Lung microvascular endothelial cell (primary cell): ENCODE data around the gene SLC17A7. TPM values are rescaled to one million over a fixed set of nuclear protein-coding genes. Genes with fewer than 3 reads are reported as not detected.
A peak's percentile ranks its signal among the peaks of the same experiment; 100 is the strongest.
"Not testable (repeated sequence)": the region's sequence is repeated elsewhere in the genome, so short reads cannot be mapped to it uniquely, and the experiment has no call there.

Experiments used
- DNase-seq, 2 donors: peaks; one replicate each; pipeline versions ENCODE4 v3.0.0 to v3.0.0-alpha.2; 2010; ENCODE audit warnings: low read depth in 2 of 2
- total RNA-seq: library from RNA; depleted of rRNA; stranded (reverse); fragments of >200 nt; gene quantifications from 2 replicates; pipeline ENCODE4 v1.2.1, GENCODE V29; 2014

The SLC17A7 gene
- total RNA-seq, 1 donor from 2014 or later: 0.20 TPM

GRCh38 chr19:49469828-49470614 lies 28.7 kb upstream of the SLC17A7 start:
- DNase-seq: no peak

- no peak for DNase-seq
Measured at GRCh38 chr19:49468746-49469447, 27.6 kb upstream of the SLC17A7 start.

- DNase-seq: no peak
Measured at GRCh38 chr19:49468199-49468598, 26.9 kb upstream of the SLC17A7 start.

GRCh38 chr19:49465371-49465770 lies 24.0 kb upstream of the SLC17A7 start:
- no peak for DNase-seq

DNA sequence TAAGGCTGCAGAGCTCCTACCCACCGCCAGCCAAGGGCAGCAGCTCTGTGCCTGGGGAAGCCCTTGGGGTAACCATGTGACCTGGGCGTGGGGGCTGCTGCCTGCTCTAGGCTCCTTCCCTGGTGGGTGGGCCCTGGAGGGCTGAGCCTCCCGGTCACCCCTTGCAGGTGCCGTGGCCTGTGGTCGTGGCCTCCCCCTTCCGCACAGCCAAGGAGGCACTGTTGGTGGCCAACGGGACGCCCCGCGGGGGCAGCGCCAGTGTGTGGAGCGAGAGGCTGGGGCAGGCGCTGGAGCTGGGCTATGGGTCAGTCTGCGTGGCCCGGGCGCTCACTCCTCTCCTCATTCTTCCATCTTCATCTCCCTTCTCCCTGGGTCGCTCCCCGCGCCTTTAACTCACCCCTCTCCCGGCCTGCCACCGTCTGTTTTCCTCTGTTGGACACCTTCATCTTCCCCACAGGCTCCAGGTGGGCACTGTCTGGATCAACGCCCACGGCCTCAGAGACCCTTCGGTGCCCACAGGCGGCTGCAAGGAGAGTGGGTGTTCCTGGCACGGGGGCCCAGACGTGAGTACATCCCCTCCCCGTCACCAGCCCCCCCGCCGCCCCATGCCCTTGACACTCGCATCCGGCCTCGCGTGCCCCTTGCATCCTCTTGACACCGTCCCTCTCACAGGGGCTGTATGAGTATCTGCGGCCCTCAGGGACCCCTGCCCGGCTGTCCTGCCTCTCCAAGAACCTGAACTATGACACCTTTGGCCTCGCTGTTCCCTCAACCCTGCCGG lies 22.8 kb upstream of the SLC17A7 start:
- DNase-seq: no peak

DNA sequence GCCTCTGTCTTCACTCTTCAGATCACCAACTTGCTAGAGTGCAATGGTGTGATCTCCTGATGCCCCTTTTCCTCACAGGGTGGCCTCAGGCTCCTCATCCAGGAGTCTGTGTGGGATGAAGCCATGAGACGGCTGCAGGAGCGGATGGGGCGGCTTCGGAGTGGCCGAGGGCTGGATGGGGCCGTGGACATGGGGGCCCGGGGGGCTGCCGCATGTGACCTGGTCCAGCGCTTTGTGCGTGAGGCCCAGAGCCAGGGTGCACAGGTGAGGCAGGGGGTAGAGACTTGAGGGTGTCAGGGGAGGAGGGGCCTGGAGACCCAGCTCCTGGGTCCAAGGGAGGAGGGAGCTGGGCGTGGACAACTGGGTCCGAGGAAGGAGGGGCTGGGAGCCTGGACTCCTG lies 21.2 kb upstream of the SLC17A7 start:
- DNase-seq: no peak

GRCh38 chr19:49461656-49462055 lies 20.3 kb upstream of the SLC17A7 start:
- DNase-seq: no peak

DNA sequence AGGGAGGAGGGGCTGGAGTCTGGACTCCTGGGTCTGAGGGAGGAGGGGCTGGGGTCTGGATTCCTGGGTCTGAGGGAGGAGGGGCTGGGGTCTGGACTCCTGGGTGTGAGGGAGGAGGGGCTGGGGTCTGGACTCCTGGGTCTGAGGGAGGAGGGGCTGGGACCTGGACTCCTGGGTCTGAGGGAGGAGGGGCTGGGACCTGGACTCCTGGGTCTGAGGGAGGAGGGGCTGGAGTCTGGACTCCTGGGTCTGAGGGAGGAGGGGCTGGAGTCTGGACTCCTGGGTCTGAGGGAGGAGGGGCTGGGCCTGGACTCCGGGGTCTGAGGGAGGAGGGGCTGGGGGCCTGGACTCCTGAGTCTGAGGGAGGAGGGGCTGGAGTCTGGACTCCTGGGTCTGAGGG lies 19.8 kb upstream of the SLC17A7 start:
- DNase-seq: not testable (repeated sequence)

GRCh38 chr19:49459388-49459787 lies 18.1 kb upstream of the SLC17A7 start:
- DNase-seq: no peak

DNA sequence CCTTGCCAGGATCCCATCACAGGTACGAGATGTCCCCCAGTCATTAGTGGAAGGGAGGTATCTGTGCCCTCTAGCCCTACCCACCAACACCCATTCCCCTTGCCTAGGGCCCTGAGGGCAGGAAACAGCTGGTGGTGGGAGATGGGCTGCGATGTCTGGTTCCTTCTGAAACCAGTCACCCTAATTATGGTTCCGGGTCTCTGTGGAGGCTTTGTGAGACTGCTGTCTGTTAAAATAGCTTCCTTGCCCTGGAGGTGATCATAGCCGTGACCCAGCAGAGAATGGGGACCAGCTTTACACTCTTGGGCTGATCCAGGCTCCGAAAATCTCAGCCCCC lies 17.2 kb upstream of the SLC17A7 start:
- no peak for DNase-seq

GRCh38 chr19:49456326-49456725 lies 15.0 kb upstream of the SLC17A7 start:
- DNase-seq: no peak

GRCh38 chr19:49455773-49456172 lies 14.4 kb upstream of the SLC17A7 start:
- DNase-seq: peak in 1 of 2 donors; percentile 18

DNA sequence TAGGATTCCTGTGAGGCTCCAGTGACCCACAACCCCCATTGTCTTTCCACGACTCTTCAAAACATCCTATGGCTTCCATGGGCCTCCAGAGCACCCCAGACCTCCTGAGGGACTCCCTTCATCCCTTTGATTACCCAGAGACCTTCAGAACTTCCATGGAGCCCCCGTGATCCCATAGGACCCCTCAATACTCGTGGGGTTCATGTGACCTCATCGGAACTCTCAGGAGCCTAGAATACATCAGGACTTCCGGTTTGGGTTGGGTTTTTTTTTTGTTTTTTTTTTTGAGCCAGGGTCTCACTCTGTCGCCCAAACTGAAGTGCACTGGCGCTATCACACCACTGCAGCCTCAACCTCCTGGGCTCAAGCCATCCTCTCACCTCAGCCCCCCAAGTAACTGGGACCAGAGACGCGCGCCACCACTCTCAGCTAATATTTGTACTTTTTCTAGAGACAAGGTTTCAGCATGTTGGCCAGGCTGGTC lies 12.5 kb upstream of the SLC17A7 start:
- no peak for DNase-seq

DNA sequence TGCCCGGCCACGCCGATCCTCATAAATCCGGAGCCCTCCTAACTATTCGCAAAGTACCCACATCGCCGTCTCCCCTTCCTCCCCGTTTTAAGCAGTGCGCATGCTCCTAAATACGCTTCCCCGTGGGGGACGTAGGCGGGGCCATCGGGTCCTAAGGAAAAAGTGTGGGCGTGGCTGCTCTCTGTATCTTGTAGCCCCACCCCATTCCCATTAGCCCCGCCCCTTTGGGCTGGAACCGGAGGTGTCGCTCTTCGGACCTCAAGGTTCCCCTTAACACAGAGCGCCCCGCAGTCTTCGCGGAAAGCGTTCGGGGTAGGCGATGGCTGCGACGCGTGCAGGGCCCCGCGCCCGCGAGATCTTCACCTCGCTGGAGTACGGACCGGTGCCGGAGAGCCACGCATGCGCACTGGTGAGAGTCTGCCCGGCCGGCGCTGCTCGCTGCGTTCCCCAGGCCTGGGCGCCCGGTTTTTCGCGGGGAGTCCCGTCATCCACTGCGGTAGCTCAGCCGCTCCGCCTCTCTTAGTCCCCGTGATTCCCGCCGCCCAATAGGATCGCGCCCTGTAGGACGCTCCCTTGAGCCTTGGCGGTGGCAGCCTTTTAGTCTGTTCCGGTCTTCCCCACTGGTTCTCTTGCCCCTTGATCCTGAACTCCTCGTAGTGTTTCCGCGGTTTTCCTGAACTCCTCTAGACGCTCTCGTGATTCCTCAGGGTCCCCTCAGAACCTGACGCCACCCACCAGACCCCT lies 11.9 kb upstream of the SLC17A7 start, which contains the start of gene ALDH16A1:
Gene ALDH16A1 (plus strand): TSS at position 213 of the 744 bp plus-strand sequence. CDS start 107 bp downstream, at position 320.
- DNase-seq: peak; percentile 99

DNA sequence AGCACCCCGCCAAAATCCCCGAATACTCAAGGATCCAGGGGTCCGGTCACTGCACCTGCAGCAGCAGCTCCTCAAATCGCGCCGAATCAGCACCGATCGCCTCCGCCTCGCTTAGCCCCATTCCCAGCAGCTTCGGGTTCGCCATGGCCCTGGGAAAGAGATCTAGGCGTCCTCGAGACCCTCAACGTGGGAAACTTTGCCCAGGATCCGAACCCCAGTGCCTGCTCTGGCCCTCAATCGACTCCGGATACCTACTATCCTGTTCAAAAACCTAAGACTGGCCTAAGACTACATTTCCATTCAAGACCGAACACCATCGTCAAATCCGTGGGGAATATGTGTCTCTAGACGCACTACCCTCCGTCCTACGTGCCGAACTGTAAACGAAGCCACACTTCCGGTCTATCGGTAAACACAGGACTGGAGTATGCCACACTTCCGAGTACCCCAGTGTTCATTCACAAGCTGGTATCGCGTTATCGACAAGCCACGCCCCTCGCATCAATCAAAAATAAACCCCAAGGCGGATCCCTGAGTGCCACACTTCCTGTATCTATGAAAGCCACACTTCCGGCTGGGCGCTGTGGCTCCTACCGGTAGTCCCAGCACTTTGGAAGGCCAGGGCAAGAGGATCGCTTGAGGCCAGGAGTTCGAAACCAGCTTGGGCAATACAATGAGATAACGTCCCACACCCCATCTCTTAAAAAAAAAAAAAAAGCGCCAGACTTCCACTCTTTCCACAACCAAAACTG lies 10.3 kb upstream of the SLC17A7 start, which contains the start of gene PIH1D1:
Gene PIH1D1 (minus strand): TSS at position 385 of the 752 bp plus-strand sequence. CDS start 240 bp downstream, at position 145.
- peak; percentile 99 for DNase-seq

DNA sequence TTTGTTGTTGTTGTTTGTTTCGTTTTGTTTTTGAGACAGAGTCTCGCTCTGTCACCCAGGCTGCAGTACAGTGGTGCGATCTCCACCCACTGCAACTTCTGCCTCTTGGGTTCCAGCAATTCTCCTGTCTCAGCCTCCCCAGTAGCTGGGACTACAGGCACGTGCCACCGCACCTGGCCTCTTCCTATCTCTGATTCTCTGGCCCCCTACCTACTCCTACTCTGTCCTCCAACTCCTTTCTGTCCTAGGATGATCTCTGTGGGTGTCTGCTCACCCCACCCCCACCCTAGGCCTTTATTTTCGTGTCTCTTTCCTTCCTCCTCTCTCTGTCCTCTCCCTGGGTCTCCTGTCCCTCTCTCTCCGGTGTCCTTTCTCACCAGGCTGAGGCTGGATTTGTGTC lies 9.1 kb upstream of the SLC17A7 start:
- no peak for DNase-seq

- DNase-seq: no peak
Measured at GRCh38 chr19:49448432-49448786, 7.1 kb upstream of the SLC17A7 start.

DNA sequence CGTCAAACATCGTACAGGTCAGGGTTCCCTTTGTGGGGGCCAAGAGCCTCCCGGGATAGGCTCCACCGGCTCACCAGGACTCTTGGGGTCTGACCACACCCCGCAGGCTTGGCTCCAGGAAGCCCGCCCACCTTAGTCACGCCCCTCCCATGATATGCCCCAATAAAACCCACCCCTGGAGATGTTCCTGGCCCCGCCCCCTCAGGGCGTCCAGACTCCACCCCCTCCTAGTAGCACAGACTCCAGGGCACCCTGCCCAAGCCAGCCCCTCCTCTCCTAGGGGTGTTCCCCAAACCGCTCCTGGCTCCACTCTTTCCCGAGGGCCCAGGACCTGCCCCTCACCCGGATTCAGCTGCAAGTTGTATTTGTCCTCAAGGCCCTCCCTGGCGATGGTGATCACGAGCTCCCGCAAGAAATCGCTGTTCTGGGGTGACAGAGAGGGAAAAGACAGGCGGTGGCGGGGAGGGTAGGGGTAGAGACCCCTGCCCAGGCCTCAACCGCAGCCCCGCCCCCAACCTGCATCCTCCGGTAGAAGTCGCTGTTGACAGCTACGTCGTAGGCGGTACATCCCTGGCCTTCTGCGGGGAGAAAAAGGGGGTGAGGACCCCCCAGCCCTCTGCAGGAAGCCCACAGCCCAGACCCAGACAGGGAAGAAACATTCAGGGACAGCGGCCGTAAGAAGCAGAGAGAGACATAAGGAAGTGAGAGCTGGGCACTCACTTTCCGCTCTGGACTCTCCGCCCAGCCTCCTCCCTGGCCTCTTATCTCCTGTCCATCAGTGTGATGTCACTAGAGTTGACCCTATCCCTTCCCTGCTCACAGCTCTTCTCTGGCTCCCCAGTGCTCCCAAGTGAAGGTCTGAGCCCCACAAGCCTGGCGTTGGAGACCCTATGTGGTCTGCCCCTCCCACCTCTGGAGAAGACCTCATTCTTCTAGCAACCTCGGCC lies 6.4 kb upstream of the SLC17A7 start:
- DNase-seq: no peak

GRCh38 chr19:49445997-49446396 lies 4.7 kb upstream of the SLC17A7 start:
- DNase-seq: no peak
